Activated T-cell treated with anti-CD3 and anti-CD28 coated beads, Interleukin-2, amount 50 U/mL, for 4 hours (primary cell): ENCODE data around the gene MYO18A. TPM values are rescaled to one million over a fixed set of nuclear protein-coding genes. Genes with fewer than 3 reads are reported as not detected.

Source experiments
- ATAC-seq, 2 donors: fragments of 200-7000 bp; cut with Tn5 transposase; one replicate each; pipeline ENCODE4 v1.10.0; 2021
- DNase-seq: peaks from one replicate; pipeline ENCODE4 v3.0.0-alpha.2; 2020
- H3K27me3 Mint-ChIP-seq: one replicate; pipeline ENCODE4 v1.8.0; 2021; ENCODE audit warnings: low read depth, mixed read lengths
- H3K36me3 Mint-ChIP-seq: one replicate; pipeline ENCODE4 v1.8.0; 2022; ENCODE audit warnings: mixed read lengths; ENCODE audit not compliant: insufficient read depth
- H3K4me1 Mint-ChIP-seq: one replicate; pipeline ENCODE4 v1.8.0; 2021; ENCODE audit warnings: low read depth, mixed read lengths
- H3K4me3 Mint-ChIP-seq: one replicate; pipeline ENCODE4 v1.8.0; 2021; ENCODE audit warnings: mild to moderate bottlenecking, moderate library complexity, mixed read lengths
- H3K9me3 Mint-ChIP-seq: one replicate; pipeline ENCODE4 v1.8.0; 2021; ENCODE audit warnings: mixed read lengths
- total RNA-seq, 3 donors: library from RNA; stranded (reverse); gene quantifications; one replicate each; pipeline ENCODE4 v1.2.1, GENCODE V29; 2021

The MYO18A gene
- total RNA-seq, 3 donors from 2014 or later: 24.2 to 24.3 (median 24.2) TPM

GRCh38 chr17:29077320-29077719, 102.9 kb downstream of the MYO18A start:
- DNase-seq: no peak
- Mint-ChIP-seq H3K36me3 (peaks cover 16% of the 10 kb centered on the region), H3K9me3 (no peaks in the 10 kb centered on the region)

GRCh38 chr17:29076722-29077121, 103.5 kb downstream of the MYO18A start:
- DNase-seq: no peak
- H3K4me1 Mint-ChIP-seq: peaks cover 2% of the 10 kb centered on the region
- H3K27me3 Mint-ChIP-seq: no peaks in the 10 kb centered on the region
- H3K36me3 Mint-ChIP-seq: peaks cover 15% of the 10 kb centered on the region
- ATAC-seq: no peak
- H3K4me3 Mint-ChIP-seq: no peak overlapping the region
- H3K9me3 Mint-ChIP-seq: no peaks in the 10 kb centered on the region

More at GRCh38 chr17:29077320-29077719, 102.9 kb downstream of the MYO18A start:
- Mint-ChIP-seq H3K4me1 (peaks cover 2% of the 10 kb centered on the region), H3K4me3 (no peak overlapping the region), H3K27me3 (no peaks in the 10 kb centered on the region)
- ATAC-seq: no peak

- DNase-seq: no peak
- Mint-ChIP-seq H3K9me3 (no peaks in the 10 kb centered on the region), H3K4me1 (peaks cover 2% of the 10 kb centered on the region), H3K27me3 (no peaks in the 10 kb centered on the region), H3K4me3 (no peak overlapping the region), H3K36me3 (peaks cover 10% of the 10 kb centered on the region)
- ATAC-seq: no peak
These were observed 104.1 kb downstream of the MYO18A start for GRCh38 chr17:29076087-29076486.

DNA sequence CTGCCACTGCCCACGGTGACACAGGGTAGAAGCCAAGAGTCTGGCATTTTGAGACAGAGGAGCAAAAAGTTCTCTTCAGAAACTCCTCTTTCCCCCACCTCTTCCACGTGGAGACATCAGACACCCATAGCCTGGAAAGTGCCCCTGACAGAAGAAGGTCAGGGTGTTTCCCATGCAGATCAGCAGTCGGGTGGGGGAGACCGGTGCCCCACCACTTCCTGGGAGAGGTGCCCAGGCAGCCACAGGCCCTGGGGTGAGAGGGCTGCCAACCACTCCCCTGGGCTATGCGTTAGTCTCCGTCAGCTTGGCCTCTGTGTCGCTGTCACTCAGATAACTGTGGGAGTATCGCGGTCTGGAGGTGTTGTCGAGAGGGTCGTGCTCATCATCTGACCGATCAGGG, 105.7 kb downstream of the MYO18A start:
- Mint-ChIP-seq H3K36me3 (peaks cover 4% of the 10 kb centered on the region), H3K9me3 (no peaks in the 10 kb centered on the region), H3K4me3 (no peak overlapping the region), H3K4me1 (peaks cover 2% of the 10 kb centered on the region), H3K27me3 (no peaks in the 10 kb centered on the region)
- ATAC-seq: peak in 1 of 2 donors; percentile 10
- DNase-seq: no peak

GRCh38 chr17:29073520-29073919, 106.7 kb downstream of the MYO18A start:
- no peaks in the 10 kb centered on the region for H3K27me3 Mint-ChIP-seq
- H3K36me3 Mint-ChIP-seq: peaks cover 4% of the 10 kb centered on the region
- H3K4me1 Mint-ChIP-seq: peaks cover 2% of the 10 kb centered on the region
- ATAC-seq (no peak), DNase-seq (no peak)
- no peaks in the 10 kb centered on the region for H3K9me3 Mint-ChIP-seq
- no peak overlapping the region for H3K4me3 Mint-ChIP-seq

DNA sequence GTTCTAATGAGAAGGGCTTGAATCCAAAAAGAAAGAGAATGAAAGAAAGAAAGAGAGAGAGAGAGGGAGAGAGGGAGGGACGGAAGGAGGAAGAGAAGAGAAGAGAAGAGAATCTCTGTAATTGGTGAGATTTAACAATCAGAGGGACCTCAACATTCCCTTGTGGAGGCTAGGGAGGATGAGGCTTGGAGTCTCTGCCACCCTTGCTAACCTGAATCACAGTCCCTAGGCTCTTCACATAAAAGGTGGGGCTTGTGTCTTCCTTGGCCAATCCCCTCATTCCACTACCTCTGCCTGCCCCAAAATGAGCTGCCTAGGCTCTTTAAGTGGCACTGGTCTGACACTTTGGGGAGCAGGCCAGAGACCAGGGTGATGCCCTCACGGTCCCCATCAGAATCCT, 107.2 kb downstream of the MYO18A start:
- Mint-ChIP-seq H3K27me3 (no peaks in the 10 kb centered on the region), H3K36me3 (peaks cover 4% of the 10 kb centered on the region), H3K4me1 (peaks cover 2% of the 10 kb centered on the region), H3K4me3 (no peak overlapping the region), H3K9me3 (no peaks in the 10 kb centered on the region)
- ATAC-seq (no peak), DNase-seq (no peak)

DNA sequence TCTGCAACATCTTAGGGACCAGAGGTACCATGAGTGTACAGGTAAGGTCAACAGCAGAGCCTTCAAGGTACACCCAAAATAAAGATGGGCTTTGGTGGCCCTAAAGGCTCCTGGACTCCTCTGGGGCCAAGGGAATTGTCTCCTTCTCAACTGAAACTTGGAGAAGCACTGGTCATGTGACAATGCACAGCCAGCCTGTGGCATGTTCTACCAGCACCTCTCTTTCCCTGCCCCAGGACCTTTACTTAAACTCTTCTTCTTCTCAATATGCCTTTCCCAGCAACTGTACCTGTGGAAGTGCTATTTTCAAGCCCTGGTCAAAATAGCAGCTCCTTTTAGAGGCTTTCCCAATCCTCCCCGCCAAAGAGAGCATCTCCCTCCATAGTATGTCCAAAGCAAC, 108.9 kb downstream of the MYO18A start:
- ATAC-seq (no peak), DNase-seq (no peak)
- no peak overlapping the region for H3K4me3 Mint-ChIP-seq
- peaks cover 2% of the 10 kb centered on the region for H3K27me3 Mint-ChIP-seq
- H3K36me3 Mint-ChIP-seq: no peaks in the 10 kb centered on the region
- H3K9me3 Mint-ChIP-seq: no peaks in the 10 kb centered on the region
- peaks cover 2% of the 10 kb centered on the region for H3K4me1 Mint-ChIP-seq

- Mint-ChIP-seq H3K4me1 (peaks cover 2% of the 10 kb centered on the region), H3K36me3 (no peaks in the 10 kb centered on the region), H3K27me3 (peaks cover 2% of the 10 kb centered on the region), H3K9me3 (no peaks in the 10 kb centered on the region), H3K4me3 (no peak overlapping the region)
- DNase-seq (no peak), ATAC-seq (no peak)
These were observed 109.4 kb downstream of the MYO18A start for GRCh38 chr17:29070781-29071180.

DNA sequence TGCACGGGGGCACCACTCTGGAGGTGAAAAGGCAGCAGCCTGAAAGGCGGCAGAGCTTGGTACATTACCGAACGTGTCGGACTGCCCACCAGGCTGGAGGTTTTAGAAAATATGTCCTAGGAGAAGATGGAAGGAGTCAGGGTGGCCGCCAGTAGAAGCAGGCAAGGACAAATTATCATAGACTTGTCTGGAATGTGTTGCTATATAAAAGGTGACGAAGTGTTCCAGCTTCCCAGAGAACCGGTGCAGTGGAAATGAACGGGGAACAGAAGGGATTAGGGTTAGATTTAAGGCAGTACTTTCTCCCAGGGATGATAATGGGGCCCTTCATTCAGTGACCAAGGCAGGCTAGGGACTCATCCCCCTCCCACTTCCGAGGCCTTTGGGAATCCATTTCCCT, 109.9 kb downstream of the MYO18A start:
- H3K27me3 Mint-ChIP-seq: peaks cover 2% of the 10 kb centered on the region
- ATAC-seq (no peak), DNase-seq (no peak)
- no peak overlapping the region for H3K4me3 Mint-ChIP-seq
- H3K9me3 Mint-ChIP-seq: no peaks in the 10 kb centered on the region
- H3K4me1 Mint-ChIP-seq: no peaks in the 10 kb centered on the region
- H3K36me3 Mint-ChIP-seq: no peaks in the 10 kb centered on the region

DNA sequence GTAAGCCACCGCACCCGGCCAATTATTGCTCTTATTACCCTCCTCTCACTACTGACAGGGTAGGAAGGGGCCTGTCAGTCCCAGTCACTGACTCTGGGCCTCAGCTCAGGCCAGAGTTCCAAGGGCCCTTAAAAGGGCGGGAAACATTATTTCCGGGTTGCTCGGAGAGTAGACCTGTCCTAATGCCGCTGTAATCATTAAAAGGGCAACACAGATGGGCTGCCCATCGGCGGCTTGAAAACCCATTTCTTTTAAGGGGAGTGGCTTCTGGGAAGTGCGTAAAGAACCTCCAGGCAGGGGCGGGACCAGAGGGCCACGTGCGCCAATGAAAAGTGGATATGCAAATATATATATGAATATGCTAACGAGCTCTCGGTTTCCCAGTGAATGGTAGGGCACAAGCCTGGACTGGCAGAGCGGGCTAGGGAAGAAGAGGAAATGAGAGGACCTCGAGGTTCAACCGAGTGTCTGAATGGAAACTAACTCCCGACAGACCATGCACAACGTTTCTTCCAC, 110.6 kb downstream of the MYO18A start:
- Mint-ChIP-seq H3K9me3 (no peaks in the 10 kb centered on the region), H3K4me3 (no peak overlapping the region), H3K36me3 (no peaks in the 10 kb centered on the region), H3K4me1 (no peaks in the 10 kb centered on the region), H3K27me3 (peaks cover 2% of the 10 kb centered on the region)
- no peak for DNase-seq
- ATAC-seq: no peak

DNA sequence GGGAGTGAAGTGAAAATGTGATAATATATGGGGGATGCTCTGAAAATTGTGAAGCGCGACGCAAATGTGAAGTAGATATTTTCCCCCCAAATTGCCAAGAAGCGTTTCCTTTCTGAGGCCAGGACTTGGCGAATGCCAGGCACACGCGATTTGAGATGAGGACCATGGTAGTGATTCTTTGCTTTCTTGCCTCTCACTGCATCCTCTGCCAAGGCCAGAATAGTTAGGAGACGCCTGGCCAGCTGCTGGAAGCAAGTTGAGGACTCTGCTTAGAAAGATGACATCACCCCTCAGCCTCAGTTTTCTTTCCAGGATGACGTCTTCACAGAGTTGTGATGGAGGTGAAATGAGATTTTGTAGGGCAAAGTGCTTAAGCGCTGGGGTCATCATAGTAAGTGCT, 111.4 kb downstream of the MYO18A start:
- Mint-ChIP-seq H3K4me1 (no peaks in the 10 kb centered on the region), H3K36me3 (no peaks in the 10 kb centered on the region), H3K9me3 (no peaks in the 10 kb centered on the region), H3K27me3 (peaks cover 2% of the 10 kb centered on the region), H3K4me3 (no peak overlapping the region)
- no peak for ATAC-seq
- no peak for DNase-seq

GRCh38 chr17:29066606-29067005, 113.6 kb downstream of the MYO18A start:
- Mint-ChIP-seq H3K36me3 (no peaks in the 10 kb centered on the region), H3K4me3 (no peak overlapping the region), H3K9me3 (no peaks in the 10 kb centered on the region), H3K27me3 (peaks cover 2% of the 10 kb centered on the region), H3K4me1 (no peaks in the 10 kb centered on the region)
- no peak for DNase-seq
- ATAC-seq: no peak

- Mint-ChIP-seq H3K27me3 (peaks cover 2% of the 10 kb centered on the region), H3K4me3 (no peak overlapping the region), H3K36me3 (no peaks in the 10 kb centered on the region), H3K4me1 (no peaks in the 10 kb centered on the region), H3K9me3 (no peaks in the 10 kb centered on the region)
- ATAC-seq (no peak), DNase-seq (no peak)
These were observed 114.2 kb downstream of the MYO18A start for GRCh38 chr17:29066047-29066446.

DNA sequence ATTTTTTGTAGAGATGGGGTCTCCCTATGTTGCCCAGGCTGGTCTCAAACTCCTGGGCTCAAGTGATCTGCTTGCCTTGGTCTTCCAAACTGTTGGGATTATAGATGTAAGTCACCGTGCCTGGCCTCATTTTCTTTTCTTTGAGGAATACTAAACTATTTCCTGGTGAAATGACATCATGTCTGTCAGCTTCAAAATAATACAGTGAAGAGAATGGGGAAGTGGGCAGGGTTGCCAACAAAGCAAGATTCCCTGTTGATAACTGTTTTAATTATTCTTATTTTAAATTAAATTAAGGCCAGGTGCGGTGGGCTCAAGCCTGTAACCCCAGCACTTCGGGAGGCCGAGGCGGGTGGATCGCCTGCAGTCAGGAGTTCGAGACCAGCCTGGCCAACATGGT, 116.2 kb downstream of the MYO18A start:
- no peaks in the 10 kb centered on the region for H3K4me1 Mint-ChIP-seq
- no peak overlapping the region for H3K4me3 Mint-ChIP-seq
- DNase-seq: no peak
- no peaks in the 10 kb centered on the region for H3K9me3 Mint-ChIP-seq
- no peak for ATAC-seq
- peaks cover 2% of the 10 kb centered on the region for H3K27me3 Mint-ChIP-seq
- H3K36me3 Mint-ChIP-seq: no peaks in the 10 kb centered on the region

DNA sequence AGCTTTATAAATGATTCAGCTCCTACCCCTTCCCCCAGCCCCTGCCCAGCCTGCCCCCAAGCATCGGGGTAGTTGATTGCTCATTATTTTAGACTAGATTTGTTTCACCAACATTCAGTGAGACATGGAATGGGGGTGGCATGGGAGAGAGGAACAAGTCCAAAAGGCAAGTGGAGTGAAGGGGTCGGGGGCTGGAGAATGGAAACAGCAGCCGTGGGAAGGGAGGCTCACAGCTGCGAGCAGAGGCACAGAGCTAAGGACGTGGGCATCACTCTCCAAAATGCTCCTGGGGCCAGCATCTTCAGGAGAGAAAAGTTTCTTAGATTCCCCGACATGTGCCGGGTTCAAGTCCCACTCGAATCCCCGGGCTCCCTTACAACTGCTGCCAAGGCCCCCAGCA, 118.0 kb downstream of the MYO18A start:
- DNase-seq: no peak
- Mint-ChIP-seq H3K4me3 (no peak overlapping the region), H3K9me3 (no peaks in the 10 kb centered on the region), H3K36me3 (no peaks in the 10 kb centered on the region), H3K4me1 (no peaks in the 10 kb centered on the region), H3K27me3 (peaks cover 2% of the 10 kb centered on the region)
- no peak for ATAC-seq

DNA sequence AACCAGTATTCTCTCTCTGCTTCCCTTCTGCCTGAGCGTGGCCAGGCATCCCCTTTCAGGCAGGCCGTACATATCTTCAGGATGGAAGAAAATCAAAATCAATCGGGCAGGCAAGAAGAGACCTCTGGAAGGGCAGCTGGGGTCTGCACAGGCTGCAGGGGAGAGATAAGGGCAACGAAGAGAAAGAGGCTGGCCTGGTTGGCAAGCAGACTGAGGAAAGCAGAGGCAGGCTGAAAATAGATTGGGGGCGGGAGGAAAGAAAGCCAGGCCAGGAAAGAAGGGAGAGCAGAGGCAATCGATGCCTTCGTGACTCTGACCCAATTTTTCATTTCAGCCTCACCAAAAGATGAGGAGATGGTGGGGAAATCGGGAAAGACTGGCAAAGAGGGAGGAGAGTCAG, 119.2 kb downstream of the MYO18A start:
- no peaks in the 10 kb centered on the region for H3K36me3 Mint-ChIP-seq
- DNase-seq (no peak), ATAC-seq (no peak)
- H3K4me1 Mint-ChIP-seq: no peaks in the 10 kb centered on the region
- no peak overlapping the region for H3K4me3 Mint-ChIP-seq
- no peaks in the 10 kb centered on the region for H3K9me3 Mint-ChIP-seq
- H3K27me3 Mint-ChIP-seq: no peaks in the 10 kb centered on the region
